Measurements from ENCODE around the gene MINAR1. TPM values are rescaled to one million over a fixed set of nuclear protein-coding genes. Genes with fewer than 3 reads are reported as not detected.

The MINAR1 gene
- total RNA-seq, 1 donor from 2014 or later, result 0.42 TPM

GRCh38 chr15:79406210-79406609, 25.9 kb upstream of the MINAR1 start:
- DNase-seq, result no peak
- CTCF ChIA-PET, result interaction anchor here (0.9 kb wide), 1 partner anchor 25 kb away, joined by 3 read pairs; no protein-coding TSS in a partner anchor
- no peak for ATAC-seq (ENCODE audit: low read depth)
- Mint-ChIP-seq H3K27me3 (no peaks in the 10 kb centered on the region), H3K27ac (no peak overlapping the region), H3K36me3 (ENCODE audit: low read depth) (no peaks in the 10 kb centered on the region), H3K9me3 (no peaks in the 10 kb centered on the region), H3K4me3 (no peak overlapping the region), H3K4me1 (no peaks in the 10 kb centered on the region)
- intact Hi-C loops (cut with micrococcal nuclease), result no loop called here
- TF ChIP-seq CTCF (IDR thresholded peaks at IDR 0.05), result no peak
- POLR2A ChIA-PET, result no interaction called here

- intact Hi-C loops (cut with micrococcal nuclease), result no loop called here
- no peak for TF ChIP-seq CTCF (IDR thresholded peaks at IDR 0.05)
These were observed 24.1 kb upstream of the MINAR1 start for GRCh38 chr15:79408041-79408440.

GRCh38 chr15:79410237-79410636, 21.9 kb upstream of the MINAR1 start:
- no peak for TF ChIP-seq CTCF (IDR thresholded peaks at IDR 0.05)
- H3K27ac Mint-ChIP-seq, result no peak overlapping the region
- POLR2A ChIA-PET, result no interaction called here
- H3K4me1 Mint-ChIP-seq, result no peaks in the 10 kb centered on the region
- CTCF ChIA-PET, result no interaction called here
- ATAC-seq (ENCODE audit: low read depth), result no peak
- intact Hi-C loops (cut with micrococcal nuclease), result no loop called here
- no peaks in the 10 kb centered on the region for H3K9me3 Mint-ChIP-seq
- peaks cover 6% of the 10 kb centered on the region for H3K36me3 Mint-ChIP-seq (ENCODE audit: low read depth)
- no peak overlapping the region for H3K4me3 Mint-ChIP-seq
- no peaks in the 10 kb centered on the region for H3K27me3 Mint-ChIP-seq
- no peak for DNase-seq

More at GRCh38 chr15:79408041-79408440, 24.1 kb upstream of the MINAR1 start:
- Mint-ChIP-seq H3K36me3 (ENCODE audit: low read depth) (peaks cover 6% of the 10 kb centered on the region), H3K9me3 (no peaks in the 10 kb centered on the region), H3K27ac (no peak overlapping the region), H3K4me1 (no peaks in the 10 kb centered on the region), H3K4me3 (no peak overlapping the region), H3K27me3 (no peaks in the 10 kb centered on the region)
- CTCF ChIA-PET, result no interaction called here
- ATAC-seq (ENCODE audit: low read depth) (no peak), DNase-seq (no peak)
- POLR2A ChIA-PET, result no interaction called here

- no peak for DNase-seq
These were observed 20.1 kb upstream of the MINAR1 start for GRCh38 chr15:79412010-79412409.

GRCh38 chr15:79412429-79412828, 19.7 kb upstream of the MINAR1 start:
- intact Hi-C loops (cut with micrococcal nuclease), result no loop called here
- TF ChIP-seq CTCF (IDR thresholded peaks at IDR 0.05), result no peak
- ChIA-PET POLR2A (interaction anchor here (0.6 kb wide), 1 partner anchor 18 kb away, joined by 7 read pairs; no protein-coding TSS in a partner anchor), CTCF (no interaction called here)
- no peak for ATAC-seq (ENCODE audit: low read depth)
- Mint-ChIP-seq H3K9me3 (no peaks in the 10 kb centered on the region), H3K4me3 (no peak overlapping the region), H3K4me1 (no peaks in the 10 kb centered on the region), H3K27ac (no peak overlapping the region), H3K27me3 (no peaks in the 10 kb centered on the region), H3K36me3 (ENCODE audit: low read depth) (peaks cover 6% of the 10 kb centered on the region)
- DNase-seq, result no peak

More at GRCh38 chr15:79412010-79412409, 20.1 kb upstream of the MINAR1 start:
- H3K36me3 Mint-ChIP-seq (ENCODE audit: low read depth), result peaks cover 6% of the 10 kb centered on the region
- ATAC-seq (ENCODE audit: low read depth), result no peak
- CTCF ChIA-PET, result no interaction called here
- no peaks in the 10 kb centered on the region for H3K9me3 Mint-ChIP-seq
- H3K27me3 Mint-ChIP-seq, result no peaks in the 10 kb centered on the region
- intact Hi-C loops (cut with micrococcal nuclease), result no loop called here
- no peak overlapping the region for H3K27ac Mint-ChIP-seq
- no peak overlapping the region for H3K4me3 Mint-ChIP-seq
- TF ChIP-seq CTCF (IDR thresholded peaks at IDR 0.05), result no peak
- no peaks in the 10 kb centered on the region for H3K4me1 Mint-ChIP-seq
- POLR2A ChIA-PET, result interaction anchor here (0.6 kb wide), 1 partner anchor 19 kb away, joined by 7 read pairs; no protein-coding TSS in a partner anchor
